Stimulated activated effector memory CD8-positive, alpha-beta T cell treated with anti-CD3 and anti-CD28 coated beads, Interleukin-12 subunit alpha, Interleukin-12 subunit beta, amount 100 ng/mL, for 72 hours (primary cell): ENCODE results near the gene CSTPP1.
"Not testable (repeated sequence)": the region's sequence is repeated elsewhere in the genome, so short reads cannot be mapped to it uniquely, and the experiment has no call there.

Experiments used
- ATAC-seq: fragments of 150-1000 bp; cut with Tn5 transposase; 2 replicates; pipeline ENCODE4 v1.10.0; 2021
- DNase-seq, 2 donors: peaks; one replicate each; pipeline ENCODE4 v3.0.0; 2021 to 2022; ENCODE audit warnings: low spot score in 2 of 2
- H3K27ac Mint-ChIP-seq: one replicate; pipeline ENCODE4 v1.8.0; 2022; ENCODE audit warnings: mild to moderate bottlenecking, mixed read lengths
- H3K36me3 Mint-ChIP-seq: one replicate; pipeline ENCODE4 v1.8.0; 2022; ENCODE audit warnings: mild to moderate bottlenecking, mixed read lengths
- H3K4me1 Mint-ChIP-seq: one replicate; pipeline ENCODE4 v1.8.0; 2022; ENCODE audit warnings: mixed read lengths
- H3K4me3 Mint-ChIP-seq: one replicate; pipeline ENCODE4 v1.8.0; 2022; ENCODE audit warnings: mild to moderate bottlenecking, mixed read lengths
- H3K9me3 Mint-ChIP-seq: one replicate; pipeline ENCODE4 v1.8.0; 2022; ENCODE audit warnings: mixed read lengths

Gene CSTPP1

DNA sequence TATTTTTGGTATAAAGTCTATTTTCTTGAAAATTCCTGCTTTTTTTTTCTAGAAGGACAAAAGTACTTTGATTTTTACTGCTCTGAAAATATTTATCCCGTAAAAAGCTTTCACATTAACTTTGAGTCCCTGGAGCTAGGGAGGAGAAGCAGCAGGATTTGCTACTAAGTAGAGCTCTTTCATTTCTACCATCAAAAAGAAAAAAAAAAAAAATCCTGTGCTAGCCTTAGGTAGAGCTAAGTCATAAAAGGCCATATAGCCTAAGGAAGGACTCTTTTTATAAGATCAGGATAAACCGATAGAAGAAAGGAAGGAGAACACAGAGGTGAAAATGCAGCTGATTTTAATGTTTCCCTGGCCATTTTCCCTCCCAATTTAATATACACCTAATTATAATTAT is 48.0 kb downstream of the CSTPP1 start:
- Mint-ChIP-seq H3K4me1 (peaks cover 9% of the 10 kb centered on the region), H3K9me3 (peaks cover under 1% of the 10 kb centered on the region), H3K27ac (no peak overlapping the region), H3K36me3 (no peaks in the 10 kb centered on the region), H3K4me3 (no peak overlapping the region)
- ATAC-seq, result no peak
- DNase-seq, result no peak

GRCh38 chr11:46984987-46985386 is 48.4 kb downstream of the CSTPP1 start:
- no peak overlapping the region for H3K27ac Mint-ChIP-seq
- H3K4me1 Mint-ChIP-seq, result peaks cover 9% of the 10 kb centered on the region
- H3K9me3 Mint-ChIP-seq, result peaks cover 3% of the 10 kb centered on the region
- no peaks in the 10 kb centered on the region for H3K36me3 Mint-ChIP-seq
- H3K4me3 Mint-ChIP-seq, result no peak overlapping the region
- ATAC-seq (no peak), DNase-seq (no peak)

DNA sequence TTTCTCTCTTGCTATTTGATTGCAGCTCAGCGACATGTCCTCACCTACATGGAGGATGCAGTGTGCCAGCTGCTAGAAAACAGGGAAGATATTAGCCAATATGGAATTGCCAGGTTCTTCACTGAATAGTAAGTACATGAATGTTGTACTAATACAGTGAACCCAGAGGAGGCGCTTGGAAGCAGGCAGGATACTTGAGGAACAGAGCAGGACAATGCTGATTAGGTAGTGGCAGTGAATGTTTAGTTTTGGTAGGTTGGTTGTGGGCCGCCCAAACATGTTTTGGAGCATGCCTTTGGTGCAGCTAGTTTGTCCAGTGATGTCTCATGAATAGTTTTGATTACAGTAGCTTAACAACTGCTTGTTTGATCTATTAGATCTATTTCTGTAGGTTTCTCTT is 50.6 kb downstream of the CSTPP1 start:
- Mint-ChIP-seq H3K27ac (no peak overlapping the region), H3K4me3 (no peak overlapping the region), H3K4me1 (no peaks in the 10 kb centered on the region), H3K36me3 (no peaks in the 10 kb centered on the region), H3K9me3 (peaks cover 3% of the 10 kb centered on the region)
- ATAC-seq (no peak), DNase-seq (no peak)

GRCh38 chr11:46989810-46990487 is 53.4 kb downstream of the CSTPP1 start:
- not testable (repeated sequence) for H3K4me3 Mint-ChIP-seq, DNase-seq, H3K4me1 Mint-ChIP-seq, H3K36me3 Mint-ChIP-seq, H3K27ac Mint-ChIP-seq, H3K9me3 Mint-ChIP-seq
- peak; percentile 66 for ATAC-seq

DNA sequence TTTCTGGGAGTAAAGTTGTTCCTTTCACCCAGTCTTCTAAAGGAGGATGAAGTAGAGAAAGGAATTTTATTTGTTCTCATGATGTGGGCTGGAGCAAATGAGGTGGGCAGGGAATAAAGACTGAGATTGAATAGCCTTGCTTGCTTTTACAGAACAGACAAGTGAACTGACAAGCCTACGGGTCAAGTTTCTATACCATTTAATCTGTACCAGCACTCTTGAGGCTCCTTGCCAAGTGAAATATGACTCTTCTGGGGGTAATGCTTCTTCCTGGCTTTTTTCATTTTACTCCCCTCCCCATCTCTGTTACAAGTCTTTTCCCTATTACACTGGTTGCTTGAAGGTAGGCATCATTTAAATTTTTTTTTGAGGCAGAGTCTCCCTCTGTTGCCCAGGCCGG is 54.8 kb downstream of the CSTPP1 start:
- Mint-ChIP-seq H3K27ac (no peak overlapping the region), H3K4me1 (peaks cover 7% of the 10 kb centered on the region), H3K36me3 (peaks cover 10% of the 10 kb centered on the region), H3K9me3 (peaks cover 3% of the 10 kb centered on the region), H3K4me3 (no peak overlapping the region)
- DNase-seq, result no peak
- ATAC-seq, result no peak

DNA sequence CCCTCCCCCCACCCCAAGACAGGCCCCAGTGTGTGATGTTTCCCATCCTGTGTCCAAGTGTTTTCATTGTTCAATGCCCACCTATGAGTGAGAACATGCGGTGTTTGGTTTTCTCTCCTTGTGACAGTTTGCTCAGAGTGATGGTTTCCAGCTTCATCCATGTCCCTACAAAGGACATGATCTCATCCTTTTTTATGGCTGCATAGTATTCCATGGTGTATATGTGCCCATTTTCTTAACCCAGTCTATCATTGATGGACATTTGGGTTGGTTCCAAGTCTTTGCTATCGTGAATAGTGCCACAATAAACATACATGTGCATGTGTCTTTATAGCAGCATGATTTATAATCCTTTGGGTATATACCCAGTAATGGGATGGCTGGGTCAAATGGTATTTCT is 55.8 kb downstream of the CSTPP1 start:
- peaks cover 13% of the 10 kb centered on the region for H3K4me1 Mint-ChIP-seq
- DNase-seq, H3K4me3 Mint-ChIP-seq, H3K27ac Mint-ChIP-seq, ATAC-seq, H3K9me3 Mint-ChIP-seq: not testable (repeated sequence)
- H3K36me3 Mint-ChIP-seq, result peaks cover 13% of the 10 kb centered on the region

GRCh38 chr11:46997796-46998195 is 61.2 kb downstream of the CSTPP1 start:
- H3K9me3 Mint-ChIP-seq, H3K27ac Mint-ChIP-seq, ATAC-seq, H3K4me3 Mint-ChIP-seq, DNase-seq: not testable (repeated sequence)
- Mint-ChIP-seq H3K36me3 (peaks cover 13% of the 10 kb centered on the region), H3K4me1 (peaks cover 13% of the 10 kb centered on the region)

GRCh38 chr11:46999217-46999616 is 62.7 kb downstream of the CSTPP1 start:
- Mint-ChIP-seq H3K36me3 (peaks cover 6% of the 10 kb centered on the region), H3K4me1 (peaks cover 27% of the 10 kb centered on the region), H3K9me3 (no peaks in the 10 kb centered on the region), H3K4me3 (no peak overlapping the region), H3K27ac (no peak overlapping the region)
- ATAC-seq (no peak), DNase-seq (no peak)

GRCh38 chr11:47000033-47000432 is 63.5 kb downstream of the CSTPP1 start:
- ATAC-seq (no peak), DNase-seq (no peak)
- peaks cover 33% of the 10 kb centered on the region for H3K4me1 Mint-ChIP-seq
- H3K9me3 Mint-ChIP-seq, result no peaks in the 10 kb centered on the region
- H3K36me3 Mint-ChIP-seq, result peaks cover 6% of the 10 kb centered on the region
- H3K27ac Mint-ChIP-seq, result no peak overlapping the region
- no peak overlapping the region for H3K4me3 Mint-ChIP-seq

DNA sequence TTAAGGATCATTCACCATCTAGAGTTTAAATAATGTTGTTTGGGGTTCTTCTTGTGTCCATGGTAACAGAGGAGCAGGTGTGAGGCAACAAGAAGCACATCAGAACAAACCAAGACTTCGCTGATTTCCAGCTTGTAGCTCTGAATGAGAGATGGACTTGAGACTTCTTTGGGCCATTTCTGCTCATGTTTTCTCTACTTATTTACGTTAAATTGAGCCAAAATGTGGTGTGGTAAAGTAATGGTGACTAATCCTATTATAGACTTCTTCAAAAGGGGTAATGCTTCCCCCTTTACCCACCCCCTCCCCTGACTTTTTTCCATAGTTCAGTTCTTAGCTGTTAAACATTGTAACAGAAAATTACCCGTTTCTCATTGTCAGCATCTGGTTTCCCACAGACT is 65.2 kb downstream of the CSTPP1 start:
- DNase-seq, result no peak
- Mint-ChIP-seq H3K4me3 (no peak overlapping the region), H3K27ac (no peak overlapping the region), H3K9me3 (no peaks in the 10 kb centered on the region), H3K36me3 (no peaks in the 10 kb centered on the region), H3K4me1 (peaks cover 27% of the 10 kb centered on the region)
- no peak for ATAC-seq

DNA sequence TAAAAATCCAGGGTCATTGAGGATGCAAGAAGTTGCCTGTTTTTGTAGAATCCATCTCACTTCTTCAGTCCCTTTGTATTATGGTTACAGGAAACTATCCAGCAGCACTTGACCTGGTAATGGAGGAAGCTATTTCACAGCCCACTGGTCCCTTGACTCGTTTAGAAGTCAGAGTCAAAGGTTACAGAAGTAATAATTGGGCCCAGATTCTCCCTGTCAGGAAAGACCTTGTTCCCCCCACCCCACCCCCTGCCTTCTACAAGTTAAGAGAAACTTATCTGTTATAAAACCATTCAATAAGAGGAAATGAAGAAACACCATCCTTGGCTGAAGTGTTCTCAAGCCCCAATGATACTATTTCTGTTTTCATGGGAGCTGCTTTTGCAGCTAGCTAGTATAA is 65.8 kb downstream of the CSTPP1 start:
- no peak for DNase-seq
- no peaks in the 10 kb centered on the region for H3K36me3 Mint-ChIP-seq
- ATAC-seq, result no peak
- H3K9me3 Mint-ChIP-seq, result no peaks in the 10 kb centered on the region
- H3K4me1 Mint-ChIP-seq, result peaks cover 21% of the 10 kb centered on the region
- no peak overlapping the region for H3K4me3 Mint-ChIP-seq
- H3K27ac Mint-ChIP-seq, result no peak overlapping the region

DNA sequence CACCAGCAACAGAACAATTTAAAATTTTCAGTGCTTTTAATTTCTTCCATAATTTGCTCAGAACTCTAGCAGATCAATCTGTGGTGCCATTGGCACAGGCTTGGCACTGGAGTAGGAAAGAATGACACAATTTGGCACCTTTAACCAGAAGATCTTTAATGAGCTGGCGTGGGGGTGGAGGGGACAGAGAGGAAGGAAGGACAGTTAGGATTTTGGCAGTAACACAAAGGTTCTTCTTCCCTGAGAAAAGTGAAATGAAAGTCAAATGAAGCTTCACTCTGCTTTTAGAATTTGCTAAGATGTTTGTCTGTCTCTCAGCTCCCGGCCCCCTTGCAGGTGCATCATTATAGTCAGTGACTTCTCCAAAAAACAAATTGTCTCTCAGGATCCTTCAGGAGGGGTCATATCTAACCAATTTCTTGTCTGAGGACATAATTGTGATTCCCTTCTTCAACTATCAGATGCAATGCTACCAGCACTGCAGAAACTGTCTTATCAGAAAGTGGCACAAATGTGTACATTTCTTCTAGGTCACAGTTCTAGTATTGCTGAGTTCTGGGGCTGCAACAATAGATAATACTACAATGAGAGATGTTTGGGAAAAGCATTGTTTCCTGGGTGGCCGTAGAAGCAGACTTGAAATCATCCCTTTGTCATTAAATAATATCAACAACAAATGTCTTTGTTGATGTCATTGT is 66.8 kb downstream of the CSTPP1 start:
- Mint-ChIP-seq H3K4me1 (peaks cover 20% of the 10 kb centered on the region), H3K9me3 (no peaks in the 10 kb centered on the region), H3K4me3 (no peak overlapping the region), H3K36me3 (no peaks in the 10 kb centered on the region), H3K27ac (peak overlapping the region; percentile 46)
- DNase-seq (no peak), ATAC-seq (peak; percentile 78)

- no peaks in the 10 kb centered on the region for H3K36me3 Mint-ChIP-seq
- ATAC-seq (peak; percentile 46), DNase-seq (no peak)
- H3K27ac Mint-ChIP-seq, result no peak overlapping the region
- H3K4me3 Mint-ChIP-seq, result no peak overlapping the region
- no peaks in the 10 kb centered on the region for H3K9me3 Mint-ChIP-seq
- peaks cover 20% of the 10 kb centered on the region for H3K4me1 Mint-ChIP-seq
These were observed 68.1 kb downstream of the CSTPP1 start for GRCh38 chr11:47004595-47005033.

DNA sequence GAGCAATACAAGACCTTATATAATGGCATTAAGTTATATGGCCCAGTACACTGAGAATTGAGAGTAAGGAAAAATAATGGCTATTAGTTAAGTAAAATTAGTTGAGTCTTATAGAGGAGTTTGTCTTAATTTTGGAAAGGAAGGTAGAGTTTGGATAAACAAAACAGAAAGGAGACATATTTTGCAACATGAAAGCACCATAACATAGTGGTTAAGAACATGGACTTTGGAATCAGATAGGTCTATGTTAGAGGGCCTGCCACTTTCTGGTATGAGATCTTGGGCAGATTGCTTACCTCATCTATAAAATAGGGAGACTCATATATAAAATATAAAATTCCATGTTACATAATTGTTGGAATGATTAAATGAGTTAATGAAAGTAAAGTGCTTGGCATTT is 68.9 kb downstream of the CSTPP1 start:
- DNase-seq, result no peak
- Mint-ChIP-seq H3K27ac (no peak overlapping the region), H3K9me3 (no peaks in the 10 kb centered on the region), H3K36me3 (no peaks in the 10 kb centered on the region), H3K4me1 (peaks cover 20% of the 10 kb centered on the region), H3K4me3 (no peak overlapping the region)
- no peak for ATAC-seq

GRCh38 chr11:47007579-47007978 is 71.0 kb downstream of the CSTPP1 start:
- ATAC-seq (no peak), DNase-seq (no peak)
- H3K4me1 Mint-ChIP-seq, result peaks cover 20% of the 10 kb centered on the region
- H3K36me3 Mint-ChIP-seq, result no peaks in the 10 kb centered on the region
- no peak overlapping the region for H3K27ac Mint-ChIP-seq
- no peaks in the 10 kb centered on the region for H3K9me3 Mint-ChIP-seq
- H3K4me3 Mint-ChIP-seq, result no peak overlapping the region

DNA sequence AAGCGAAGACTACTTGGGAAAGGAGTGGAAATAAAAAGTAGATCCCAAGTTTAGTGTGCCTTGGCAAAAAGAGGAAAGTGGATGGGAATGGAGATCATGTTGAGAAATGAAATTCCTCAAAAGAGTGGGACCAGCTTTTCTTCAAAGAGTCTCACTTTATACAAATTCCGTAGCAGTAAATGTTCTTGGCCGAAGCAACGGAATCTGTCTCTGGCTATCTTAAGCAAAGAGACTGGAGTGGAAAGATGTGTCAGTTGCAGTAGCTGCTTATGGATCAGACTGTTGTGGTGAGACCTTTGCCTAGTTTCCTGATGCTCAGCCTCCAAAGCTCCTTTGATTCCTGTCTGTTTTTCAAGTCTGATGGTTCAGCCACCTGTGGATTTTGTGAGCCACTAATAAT is 73.6 kb downstream of the CSTPP1 start:
- Mint-ChIP-seq H3K4me1 (no peaks in the 10 kb centered on the region), H3K36me3 (no peaks in the 10 kb centered on the region), H3K4me3 (no peak overlapping the region), H3K27ac (no peak overlapping the region), H3K9me3 (no peaks in the 10 kb centered on the region)
- DNase-seq, result no peak
- no peak for ATAC-seq
